Loucy (cell line): ENCODE data around the gene TJP1.

Experiments used
- H2AFZ ChIP-seq: fragments of 200-600 bp; sonication (generic); 2 replicates; pipeline ENCODE4 v1.6.0; 2016; ENCODE audit warnings: antibody characterized with exemption, mild to moderate bottlenecking, low read length, moderate library complexity
- H3F3A ChIP-seq: fragments of 200-600 bp; 2 replicates; pipeline ENCODE4 v1.6.0; 2016; ENCODE audit warnings: antibody characterized with exemption, low read depth, mild to moderate bottlenecking
- H3K27me3 ChIP-seq: fragments of 200-600 bp; sonication (generic); 2 replicates; pipeline ENCODE4 v1.6.1; 2014; ENCODE audit warnings: low read length, mild to moderate bottlenecking; ENCODE audit not compliant: insufficient read depth, poor library complexity, severe bottlenecking
- H3K36me3 ChIP-seq: fragments of 200-600 bp; sonication (generic); 2 replicates; pipeline ENCODE4 v1.6.1; 2016; ENCODE audit warnings: low read length; ENCODE audit not compliant: insufficient read depth
- H3K4me1 ChIP-seq: fragments of 200-600 bp; sonication (generic); 2 replicates; pipeline ENCODE4 v1.5.1; 2014; ENCODE audit warnings: low read length, mild to moderate bottlenecking; ENCODE audit not compliant: insufficient read depth, poor library complexity, severe bottlenecking
- H3K4me2 ChIP-seq: fragments of 200-600 bp; sonication (generic); 2 replicates; pipeline ENCODE4 v1.6.0; 2014; ENCODE audit warnings: antibody characterized with exemption, low read length, low read depth, mild to moderate bottlenecking; ENCODE audit not compliant: poor library complexity, severe bottlenecking
- H3K4me3 ChIP-seq: fragments of 200-600 bp; sonication (generic); 2 replicates; pipeline ENCODE4 v1.5.1; 2014; ENCODE audit warnings: low read length, mild to moderate bottlenecking, mixed read lengths; ENCODE audit not compliant: poor library complexity, severe bottlenecking
- H3K79me2 ChIP-seq: fragments of 200-600 bp; sonication (generic); 2 replicates; pipeline ENCODE4 v1.6.1; 2014; ENCODE audit warnings: low read length; ENCODE audit not compliant: insufficient read depth
- H3K9ac ChIP-seq: fragments of 200-600 bp; sonication (generic); 2 replicates; pipeline ENCODE4 v1.6.0; 2014; ENCODE audit warnings: mild to moderate bottlenecking, low read depth, low read length, moderate library complexity; ENCODE audit not compliant: poor library complexity, severe bottlenecking
- H3K9me2 ChIP-seq: fragments of 200-600 bp; sonication (generic); replicated peaks from 2 replicates; pipeline ENCODE4 v1.6.1; 2016; ENCODE audit warnings: low read depth, low read length, mixed read lengths
- H3K9me3 ChIP-seq: fragments of 200-600 bp; sonication (generic); 2 replicates; pipeline ENCODE4 v1.6.1; 2014; ENCODE audit warnings: mild to moderate bottlenecking, antibody characterized with exemption, low read length, low read depth; ENCODE audit not compliant: insufficient read depth
- H4K20me1 ChIP-seq: fragments of 200-600 bp; sonication (generic); 2 replicates; pipeline ENCODE4 v1.6.0; 2014; ENCODE audit warnings: antibody characterized with exemption, low read length, mild to moderate bottlenecking; ENCODE audit not compliant: insufficient read depth, poor library complexity, severe bottlenecking
- CTCF ChIP-seq: fragments of 200-600 bp; sonication (generic); conservative IDR thresholded peaks from 2 replicates; pipeline ENCODE4 v1.5.1; 2014; ENCODE audit warnings: mild to moderate bottlenecking, antibody characterized with exemption, low read length
- EZH2phosphoT487 ChIP-seq: fragments of 200-600 bp; IDR thresholded peaks from 2 replicates; pipeline ENCODE4 v1.6.1; 2018; ENCODE audit warnings: antibody characterized with exemption, mild to moderate bottlenecking, moderate library complexity, borderline replicate concordance

The TJP1 gene

GRCh38 chr15:29727871-29728270, 94.4 kb downstream of the TJP1 start:
- Histone ChIP-seq H3K9me3 (0 out of 2 replicates have a peak, but pooled peaks cover under 1% of the 10 kb centered on the region), H3K4me1 (no peaks in the 10 kb centered on the region), H3F3A (no peaks in the 10 kb centered on the region), H3K27me3 (no peaks in the 10 kb centered on the region), H3K9me2 (no peaks in the 10 kb centered on the region), H3K36me3 (no peaks in the 10 kb centered on the region), H4K20me1 (no peaks in the 10 kb centered on the region), H3K79me2 (no peaks in the 10 kb centered on the region), H3K9ac (no peak overlapping the region), H2AFZ (no peak overlapping the region), H3K4me3 (no peak overlapping the region), H3K4me2 (no peak overlapping the region)
- TF ChIP-seq CTCF: no peak

DNA sequence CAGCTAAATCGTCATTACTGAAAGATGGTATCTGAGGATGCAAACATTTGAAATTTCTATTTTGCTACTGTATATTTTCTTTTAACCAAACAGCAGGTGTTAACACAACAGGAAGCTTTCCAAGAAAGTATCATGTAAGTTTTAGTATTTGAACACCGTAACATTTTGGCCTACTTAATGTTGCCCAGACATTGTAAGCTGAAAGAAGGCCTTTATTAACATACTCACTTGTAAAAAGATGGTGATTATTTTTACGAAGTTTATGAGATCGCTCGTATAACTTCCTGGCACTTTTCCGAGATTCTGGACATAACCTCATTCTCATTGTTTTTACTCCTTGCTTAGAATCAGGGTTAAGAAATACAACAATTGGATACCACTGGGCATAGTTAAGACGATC, 95.7 kb downstream of the TJP1 start:
- Histone ChIP-seq H3K9me2 (no peaks in the 10 kb centered on the region), H3K79me2 (no peaks in the 10 kb centered on the region), H3K36me3 (no peaks in the 10 kb centered on the region), H3K4me1 (no peaks in the 10 kb centered on the region), H3K27me3 (no peaks in the 10 kb centered on the region), H3K9ac (no peak overlapping the region), H3K4me2 (no peak overlapping the region), H3F3A (no peaks in the 10 kb centered on the region), H2AFZ (no peak overlapping the region), H3K4me3 (no peak overlapping the region), H4K20me1 (no peaks in the 10 kb centered on the region), H3K9me3 (peaks cover 5% of the 10 kb centered on the region; the same call in 1 of the 2 replicates)
- TF ChIP-seq EZH2phosphoT487 (no peak), CTCF (no peak)

- no peaks in the 10 kb centered on the region for H3K79me2 ChIP-seq
- no peaks in the 10 kb centered on the region for H3K36me3 ChIP-seq
- no peaks in the 10 kb centered on the region for H3K4me1 ChIP-seq
- no peak overlapping the region for H3K9ac ChIP-seq
- TF ChIP-seq EZH2phosphoT487: no peak
- TF ChIP-seq CTCF: no peak
- no peak overlapping the region for H2AFZ ChIP-seq
- peaks cover 5% of the 10 kb centered on the region; the same call in 1 of the 2 replicates for H3K9me3 ChIP-seq
- no peak overlapping the region for H3K4me3 ChIP-seq
- no peaks in the 10 kb centered on the region for H3K27me3 ChIP-seq
- H3K4me2 ChIP-seq: no peak overlapping the region
- H3K9me2 ChIP-seq: no peaks in the 10 kb centered on the region
- H4K20me1 ChIP-seq: no peaks in the 10 kb centered on the region
- no peaks in the 10 kb centered on the region for H3F3A ChIP-seq
These were observed 98.2 kb downstream of the TJP1 start for GRCh38 chr15:29724026-29724425.
